HG03039 (cell line): ENCODE results near the gene FAM241A.
"Not testable (repeated sequence)": the region's sequence is repeated elsewhere in the genome, so short reads cannot be mapped to it uniquely, and the experiment has no call there.

Source experiments
- ATAC-seq: cut with Tn5 transposase; IDR thresholded peaks from one replicate; pipeline ENCODE4 v1.9.1; 2021; ENCODE audit warnings: mild to moderate bottlenecking, moderate library complexity; ENCODE audit not compliant: unreplicated experiment

The FAM241A gene

GRCh38 chr4:112136551-112136950, 8.7 kb upstream of the FAM241A start:
- ATAC-seq, result no peak

GRCh38 chr4:112138538-112138937, 6.7 kb upstream of the FAM241A start:
- no peak for ATAC-seq

GRCh38 chr4:112140536-112140935, 4.7 kb upstream of the FAM241A start:
- no peak for ATAC-seq

- no peak for ATAC-seq
Observed at GRCh38 chr4:112141366-112142138, 3.7 kb upstream of the FAM241A start.

GRCh38 chr4:112142182-112142581, 3.1 kb upstream of the FAM241A start:
- no peak for ATAC-seq

- ATAC-seq, result no peak
Observed at GRCh38 chr4:112143781-112144180, 1.5 kb upstream of the FAM241A start.

- ATAC-seq, result no peak
Observed at GRCh38 chr4:112144546-112145325, 518 bp upstream of the FAM241A start.

- ATAC-seq, result peak; percentile 61
Observed at GRCh38 chr4:112145790-112146501, 692 bp downstream of the FAM241A start.

GRCh38 chr4:112146502-112146813, 1.2 kb downstream of the FAM241A start:
- ATAC-seq, result no peak

GRCh38 chr4:112147697-112148096, 2.4 kb downstream of the FAM241A start:
- no peak for ATAC-seq

GRCh38 chr4:112150920-112151319, 5.7 kb downstream of the FAM241A start:
- ATAC-seq, result no peak

- no peak for ATAC-seq
Observed at GRCh38 chr4:112152521-112152920, 7.3 kb downstream of the FAM241A start.

GRCh38 chr4:112153211-112153791, 8.0 kb downstream of the FAM241A start:
- no peak for ATAC-seq

- ATAC-seq, result no peak
Observed at GRCh38 chr4:112156112-112156511, 10.9 kb downstream of the FAM241A start.

- ATAC-seq, result no peak
Observed at GRCh38 chr4:112156553-112156952, 11.3 kb downstream of the FAM241A start.

- ATAC-seq, result not testable (repeated sequence)
Observed at GRCh38 chr4:112163706-112164105, 18.5 kb downstream of the FAM241A start.

GRCh38 chr4:112167794-112168193, 22.5 kb downstream of the FAM241A start:
- ATAC-seq, result no peak

- no peak for ATAC-seq
Observed at GRCh38 chr4:112168719-112169500, 23.7 kb downstream of the FAM241A start.

- ATAC-seq, result no peak
Observed at GRCh38 chr4:112170451-112170993, 25.3 kb downstream of the FAM241A start.

GRCh38 chr4:112171051-112171763, 26.0 kb downstream of the FAM241A start:
- ATAC-seq, result not testable (repeated sequence)
